ENCODE measurements around the gene TRAF3.

Gene TRAF3

DNA sequence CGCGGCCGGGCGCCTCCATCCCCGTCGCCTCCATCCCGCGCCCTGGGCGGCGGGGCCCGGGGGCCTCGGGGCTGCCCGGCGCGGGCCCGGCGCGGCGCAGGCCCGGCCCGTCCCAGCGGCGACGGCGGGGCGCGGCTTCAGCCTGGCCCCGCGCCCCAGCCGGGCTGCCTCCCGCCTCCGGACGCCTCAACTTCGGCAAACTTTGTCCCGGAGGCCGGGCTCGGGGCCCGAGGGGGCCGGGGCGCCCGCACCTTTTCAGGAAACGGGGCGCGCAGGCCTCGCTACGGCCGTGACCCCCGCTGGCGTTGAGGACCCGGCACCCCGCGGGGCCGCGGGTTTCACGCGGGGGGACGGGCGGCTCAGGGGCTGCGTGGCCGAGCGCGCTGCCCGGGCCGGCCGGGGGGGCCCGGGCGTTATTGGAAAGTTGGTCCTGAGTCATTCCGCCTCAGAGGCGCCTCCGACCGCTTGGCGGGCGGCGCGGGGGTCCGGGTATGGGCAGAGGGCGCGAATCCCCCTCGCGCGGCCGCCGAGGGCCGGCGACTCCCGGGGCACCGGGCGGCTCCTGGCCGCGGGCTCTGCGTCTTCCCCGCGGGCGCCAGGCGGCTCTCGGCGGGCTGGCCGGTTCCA lies 575 bp downstream of the TRAF3 start:
- no peak for DNase-seq (ENCODE audit: low spot score)

GRCh38 chr14:102778338-102779083 lies 1.3 kb downstream of the TRAF3 start:
- no peak for DNase-seq (ENCODE audit: low spot score)

GRCh38 chr14:102779084-102779462 lies 1.8 kb downstream of the TRAF3 start:
- DNase-seq (ENCODE audit: low spot score) = no peak

- no peak for DNase-seq (ENCODE audit: low spot score)
These were observed 2.5 kb downstream of the TRAF3 start for GRCh38 chr14:102779574-102780315.

GRCh38 chr14:102781063-102781462 lies 3.8 kb downstream of the TRAF3 start:
- DNase-seq (ENCODE audit: low spot score) = no peak

DNA sequence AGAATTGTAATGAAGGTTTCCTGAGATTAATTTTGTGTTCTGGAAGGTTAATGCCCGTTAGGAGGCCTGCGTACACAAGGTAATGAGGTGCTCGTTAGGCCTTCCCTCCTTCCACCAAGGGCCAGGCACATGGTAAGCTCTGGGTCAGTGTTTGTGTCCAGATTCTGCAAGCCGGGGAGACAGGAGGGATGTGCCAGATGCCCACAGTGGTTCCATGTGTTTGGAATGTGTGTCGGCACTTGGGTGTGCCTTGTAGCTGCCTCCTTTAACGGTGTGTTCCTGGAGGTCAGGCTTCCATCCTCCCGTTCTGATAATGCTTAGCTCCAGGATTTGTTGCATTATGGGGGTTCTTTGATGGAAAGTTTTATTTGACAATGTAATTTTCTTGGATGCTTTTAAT lies 5.7 kb downstream of the TRAF3 start:
- DNase-seq (ENCODE audit: low spot score) = no peak

- no peak for DNase-seq (ENCODE audit: low spot score)
These were observed 7.8 kb downstream of the TRAF3 start for GRCh38 chr14:102784892-102785594.

GRCh38 chr14:102785595-102785963 lies 8.3 kb downstream of the TRAF3 start:
- no peak for DNase-seq (ENCODE audit: low spot score)

DNA sequence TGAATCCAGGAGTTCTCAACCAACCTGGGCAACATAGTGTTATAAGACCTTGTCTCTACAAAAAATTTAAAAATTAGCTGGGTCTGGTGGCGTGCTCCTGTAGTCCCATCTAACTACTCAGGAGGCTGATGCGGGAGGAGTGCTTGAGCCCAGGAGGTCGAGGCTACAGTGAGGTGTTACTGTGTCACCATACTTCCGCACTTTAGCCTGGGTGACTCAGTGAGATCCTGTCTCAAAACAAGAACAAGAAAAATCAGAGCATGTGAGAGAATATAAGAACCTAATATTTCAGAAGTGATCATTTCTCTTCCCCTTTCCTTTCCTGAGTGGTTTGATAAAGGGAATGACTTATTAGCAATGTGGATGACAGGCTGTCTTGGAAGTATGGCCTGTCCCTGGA lies 9.5 kb downstream of the TRAF3 start:
- DNase-seq (ENCODE audit: low spot score) = no peak

- no peak for DNase-seq (ENCODE audit: low spot score)
These were observed 12.1 kb downstream of the TRAF3 start for GRCh38 chr14:102789349-102789748.

- no peak for DNase-seq (ENCODE audit: low spot score)
These were observed 16.5 kb downstream of the TRAF3 start for GRCh38 chr14:102793531-102794328.

DNA sequence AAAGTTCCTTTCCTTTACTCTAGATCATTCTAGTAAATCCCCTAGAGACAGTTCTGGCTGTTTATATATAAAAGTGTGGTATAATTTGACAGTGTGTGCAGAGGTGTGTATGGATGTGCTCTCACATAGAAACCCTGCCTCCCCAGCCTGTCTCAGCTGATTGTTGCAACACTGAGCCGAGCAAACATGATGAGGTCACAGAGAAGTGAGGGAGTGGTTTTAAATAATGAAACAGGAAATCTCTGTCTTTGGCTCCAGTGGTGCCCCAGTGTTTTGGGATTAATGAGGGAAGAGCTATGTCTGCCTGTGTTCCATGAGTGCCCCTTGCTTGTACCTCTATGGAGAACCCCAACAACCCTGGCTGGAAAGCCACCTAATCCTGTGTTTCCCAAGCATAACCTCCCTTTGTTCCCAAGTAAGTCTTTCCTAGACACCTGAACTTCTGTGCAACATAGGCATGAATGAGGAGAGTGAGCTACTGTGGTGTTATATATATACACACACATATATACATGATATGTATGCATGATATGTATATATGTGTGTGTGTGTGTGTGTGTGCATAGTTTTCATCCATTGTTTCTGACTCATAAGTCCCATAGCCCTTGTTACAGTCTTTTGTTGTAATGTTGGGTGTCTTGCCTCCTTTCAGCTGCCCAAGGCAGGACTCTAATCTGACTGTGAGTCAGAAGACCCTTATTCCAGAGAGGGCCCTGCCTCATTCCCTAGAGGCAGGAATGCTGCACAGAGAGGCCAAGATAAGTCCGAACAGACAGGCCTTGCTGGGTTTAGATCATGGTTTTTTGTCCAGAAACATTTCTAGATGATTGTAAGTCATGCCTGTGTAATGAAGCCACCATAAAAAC lies 18.0 kb downstream of the TRAF3 start:
- DNase-seq (ENCODE audit: low spot score) = no peak

- no peak for DNase-seq (ENCODE audit: low spot score)
These were observed 19.5 kb downstream of the TRAF3 start for GRCh38 chr14:102796661-102797190.

- no peak for DNase-seq (ENCODE audit: low spot score)
These were observed 21.7 kb downstream of the TRAF3 start for GRCh38 chr14:102798926-102799325.

- no peak for DNase-seq (ENCODE audit: low spot score)
These were observed 22.7 kb downstream of the TRAF3 start for GRCh38 chr14:102799684-102800562.

DNA sequence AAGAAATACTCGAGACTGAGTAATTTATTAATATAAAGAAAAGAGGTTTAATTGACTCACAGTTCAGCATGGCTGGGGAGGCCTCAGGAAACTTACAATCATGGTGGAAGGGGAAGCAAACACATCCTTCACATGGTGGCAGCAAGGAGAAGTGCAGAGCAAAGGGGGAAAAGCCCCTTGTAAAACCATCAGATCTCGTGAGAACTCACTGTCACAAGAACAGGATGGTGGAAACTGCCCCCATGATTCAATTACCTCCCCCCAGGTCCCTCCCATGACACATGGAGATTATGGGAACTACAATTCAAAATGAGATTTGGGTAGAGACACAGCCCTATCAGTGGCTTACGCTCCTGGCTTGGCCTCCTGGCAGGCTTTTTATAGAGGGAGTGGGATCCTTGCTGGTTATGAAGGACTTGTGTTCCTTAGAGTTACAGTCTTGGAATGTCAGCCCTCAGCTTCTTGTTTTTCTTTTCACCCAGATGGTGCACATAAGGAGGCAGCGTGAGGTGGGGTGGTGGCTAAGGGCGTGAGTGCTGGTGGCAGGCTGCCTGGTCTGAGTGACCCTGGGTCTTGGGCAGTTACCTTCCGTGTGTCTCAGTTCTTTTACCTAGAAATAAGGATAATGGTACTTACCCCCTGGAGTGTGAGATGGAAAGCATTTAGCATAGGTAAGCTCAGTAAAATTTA lies 25.7 kb downstream of the TRAF3 start:
- no peak for DNase-seq (ENCODE audit: low spot score)

DNA sequence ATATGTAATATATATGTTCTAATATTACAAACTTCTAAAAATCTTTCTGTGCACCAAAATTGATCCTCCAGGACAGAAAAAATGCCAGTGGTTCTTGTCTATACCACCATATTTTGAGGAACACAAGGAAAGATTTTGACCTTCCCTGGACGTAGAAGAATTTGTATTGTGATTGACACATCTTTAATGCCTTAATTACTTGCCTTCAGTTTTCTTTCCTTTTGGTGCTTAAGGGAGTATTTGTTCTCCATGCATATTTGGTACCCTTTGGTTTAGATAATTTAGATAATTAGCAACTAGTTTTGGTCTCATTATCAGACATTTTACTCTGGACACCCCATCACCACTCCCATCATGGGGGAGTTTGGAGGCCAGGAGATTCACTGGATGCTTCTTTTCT lies 27.6 kb downstream of the TRAF3 start:
- no peak for DNase-seq (ENCODE audit: low spot score)

- no peak for DNase-seq (ENCODE audit: low spot score)
These were observed 28.2 kb downstream of the TRAF3 start for GRCh38 chr14:102805371-102805891.

DNA sequence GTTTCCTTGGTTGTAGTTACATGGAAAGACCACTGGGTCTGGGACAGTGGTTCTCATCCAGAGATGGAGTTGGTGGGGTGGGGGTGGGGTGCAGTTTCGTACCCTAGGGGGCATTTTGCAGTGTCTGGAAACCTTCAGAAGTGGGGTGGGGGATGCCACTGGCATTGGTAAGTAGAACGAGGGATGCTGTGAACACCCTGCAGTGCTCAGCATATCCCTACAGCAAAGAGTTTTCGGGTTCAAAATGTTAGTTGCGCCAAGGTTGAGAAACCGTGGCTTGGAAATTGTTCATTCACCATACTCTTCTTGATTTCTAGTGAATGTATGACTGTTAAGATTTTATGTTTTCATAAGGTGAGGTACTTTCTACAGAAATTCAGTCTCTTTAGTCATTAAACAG lies 28.7 kb downstream of the TRAF3 start:
- DNase-seq (ENCODE audit: low spot score) = no peak
